K562 (cell line): ENCODE data around the gene FAM117A. TPM values are rescaled to one million over a fixed set of nuclear protein-coding genes. Genes with fewer than 3 reads are reported as not detected.
A peak's percentile ranks its signal among the peaks of the same experiment; 100 is the strongest.

ENCODE experiments used
- ARID3B ChIP-seq: fragments of 250-450 bp; sonication (Bioruptor Pico); IDR thresholded peaks from 2 replicates; pipeline ENCODE4 v1.4.0; 2020; ENCODE audit warnings: borderline replicate concordance
- CREB3 ChIP-seq: fragments of 450-650 bp; conservative IDR thresholded peaks from 2 replicates; pipeline ENCODE4 v1.6.1; 2016; ENCODE audit warnings: missing genetic modification characterization, low read depth, mild to moderate bottlenecking, missing compliant biosample characterization, moderate library complexity
- CREM ChIP-seq: IDR thresholded peaks from 2 replicates; pipeline ENCODE4 v1.6.1; 2014; ENCODE audit warnings: antibody characterized with exemption, low read depth
- CSDE1 ChIP-seq, 2 experiments: fragments of 450-650 bp; IDR thresholded peaks; 2 replicates each; pipeline ENCODE4 v1.6.1; 2016; ENCODE audit warnings: mild to moderate bottlenecking in 1 of 2
- E2F1 ChIP-seq: sonication (generic); formaldehyde crosslinking; IDR thresholded peaks from 2 replicates; pipeline ENCODE4 v1.8.1; 2023; ENCODE audit warnings: mild to moderate bottlenecking, missing genetic modification reagents, moderate library complexity
- HINFP ChIP-seq: fragments of 450-650 bp; conservative IDR thresholded peaks from 2 replicates; pipeline ENCODE4 v1.6.1; 2016; ENCODE audit warnings: missing genetic modification characterization, low read depth, mild to moderate bottlenecking, control low read depth, missing compliant biosample characterization
- KHSRP ChIP-seq: fragments of 450-650 bp; IDR thresholded peaks from 2 replicates; pipeline ENCODE4 v1.6.1; 2017
- MECOM ChIP-seq: fragments of 250-450 bp; sonication (Bioruptor Pico); IDR thresholded peaks from 2 replicates; pipeline ENCODE4 v1.8.0; 2022; ENCODE audit warnings: inconsistent platforms
- POLR2AphosphoS2 ChIP-seq: IDR thresholded peaks from 2 replicates; pipeline ENCODE4 v1.6.1; 2012; ENCODE audit warnings: low read length, improper control_type of control experiment
- PTBP1 ChIP-seq: fragments of 200-400 bp; formaldehyde crosslinking; IDR thresholded peaks from 2 replicates; pipeline ENCODE4 v1.6.1; 2017; ENCODE audit warnings: low read depth, low read length
- TSC22D4 ChIP-seq: fragments of 450-650 bp; IDR thresholded peaks from 2 replicates; pipeline ENCODE4 v1.6.1; 2016; ENCODE audit warnings: missing genetic modification characterization, missing biosample characterization, control low read depth
- ZC3H4 ChIP-seq: sonication (generic); formaldehyde crosslinking; IDR thresholded peaks from 2 replicates; pipeline ENCODE4 v1.9.0; 2021; ENCODE audit warnings: missing genetic modification reagents, borderline replicate concordance
- ZKSCAN3 ChIP-seq: fragments of 250-450 bp; sonication (Bioruptor Pico); IDR thresholded peaks from 2 replicates; pipeline ENCODE4 v1.4.0; 2020
- ZNF277 ChIP-seq: fragments of 250-450 bp; sonication (Bioruptor Pico); IDR thresholded peaks from 2 replicates; pipeline ENCODE4 v1.8.0; 2022; ENCODE audit warnings: inconsistent platforms, mild to moderate bottlenecking, moderate library complexity, borderline replicate concordance
- ZNF408 ChIP-seq: fragments of 250-450 bp; sonication (Bioruptor Pico); IDR thresholded peaks from 2 replicates; pipeline ENCODE4 v1.4.0; 2020; ENCODE audit warnings: low read depth, mild to moderate bottlenecking, moderate library complexity
- ZNF507 ChIP-seq: conservative IDR thresholded peaks from 2 replicates; pipeline ENCODE4 v1.6.1; 2017; ENCODE audit warnings: missing genetic modification characterization, missing compliant biosample characterization
- ZNF699 ChIP-seq: fragments of 250-450 bp; sonication (Bioruptor Pico); IDR thresholded peaks from 2 replicates; pipeline ENCODE4 v1.8.0; 2021; ENCODE audit warnings: mild to moderate bottlenecking, moderate library complexity; ENCODE audit not compliant: insufficient replicate concordance
- polyA plus RNA-seq, 8 experiments: library from polyadenylated mRNA; depleted of rRNA in 4 of 8; stranded (reverse) in 5 of 8; unstranded in 3 of 8; fragments of >200 nt; fragmentation: Nextera tagmentation in 2 of 8; fragmentation: Illumina TruSeq in 1 of 8; extraction: Ambion mirVana in 2 of 8; extraction: Trizol in 1 of 8; gene quantifications; 2 replicates each; pipeline versions ENCODE4 v1.2.1 to v1.2.3, GENCODE V29; 2011 to 2014; ENCODE audit warnings: inconsistent platforms in 1 of 8, missing spikeins in 1 of 8
- total RNA-seq, 7 experiments: library from RNA; depleted of rRNA in 6 of 7; stranded (reverse); fragments of >200 nt in 6 of 7; fragmentation: Illumina TruSeq in 2 of 7; extraction: Trizol in 2 of 7; gene quantifications; 2 replicates each; pipeline versions ENCODE4 v1.2.1 to v1.2.3, GENCODE V29; 2011 to 2021; ENCODE audit warnings: low replicate concordance in 1 of 7
- TF ChIP-seq, protein P1 (sequence below): sonication (generic); formaldehyde crosslinking; IDR thresholded peaks from 2 replicates; pipeline ENCODE4 v1.9.0; 2022; ENCODE audit warnings: mild to moderate bottlenecking, missing genetic modification reagents
- TF ChIP-seq, protein P2 (sequence below): fragments of 250-450 bp; sonication (Bioruptor Pico); IDR thresholded peaks from 2 replicates; pipeline ENCODE4 v1.9.0; 2021; ENCODE audit warnings: mild to moderate bottlenecking, inconsistent platforms

FAM117A gene
- total and polyA plus RNA-seq, 9 of the 15 experiments (the other 6 are each of a cell fraction or from before 2014, with no cell fraction given): 3.1 to 79.7 (median 36.6) TPM

DNA sequence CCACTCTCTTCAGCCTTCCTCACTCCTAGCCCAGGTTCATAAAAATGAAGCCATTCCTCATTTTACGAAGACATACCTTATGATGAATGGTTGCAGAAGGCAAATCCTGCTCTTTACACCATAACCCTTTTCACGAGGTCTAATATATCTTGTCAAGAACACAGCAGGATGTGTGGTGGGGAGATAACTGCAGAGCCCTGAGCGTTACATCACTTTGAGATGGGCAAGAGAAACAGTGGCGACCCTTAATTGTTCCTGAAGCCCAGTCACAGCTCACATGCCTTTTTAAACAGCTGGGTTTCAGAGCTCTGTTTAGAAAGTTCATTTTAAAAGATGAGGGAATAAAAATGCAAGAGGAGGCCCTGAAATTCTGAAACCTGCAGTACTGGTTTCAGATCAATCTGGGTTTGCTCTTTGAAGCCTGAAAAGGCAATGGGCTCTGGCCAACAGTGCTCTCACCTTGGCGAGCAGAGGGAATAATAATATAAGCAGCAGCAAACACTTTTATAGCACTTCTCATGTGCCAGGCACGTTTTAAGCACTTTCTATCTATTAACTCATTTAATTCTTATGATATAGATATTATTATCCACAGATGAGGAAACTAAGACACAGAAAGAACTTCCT, 2.9 kb downstream of the FAM117A start (continued):
- no peak for TF ChIP-seq ZNF277 (CRISPR knock-in tag)
- no peak for TF ChIP-seq HINFP
- TF ChIP-seq, protein P1, sequence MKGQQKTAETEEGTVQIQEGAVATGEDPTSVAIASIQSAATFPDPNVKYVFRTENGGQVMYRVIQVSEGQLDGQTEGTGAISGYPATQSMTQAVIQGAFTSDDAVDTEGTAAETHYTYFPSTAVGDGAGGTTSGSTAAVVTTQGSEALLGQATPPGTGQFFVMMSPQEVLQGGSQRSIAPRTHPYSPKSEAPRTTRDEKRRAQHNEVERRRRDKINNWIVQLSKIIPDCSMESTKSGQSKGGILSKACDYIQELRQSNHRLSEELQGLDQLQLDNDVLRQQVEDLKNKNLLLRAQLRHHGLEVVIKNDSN (CRISPR knock-in tag): no peak
- TF ChIP-seq ARID3B (CRISPR knock-in tag): no peak
- TF ChIP-seq ZNF699: no peak
- TF ChIP-seq MECOM (CRISPR knock-in tag): peak; percentile 92
- no peak for TF ChIP-seq POLR2AphosphoS2
- no peak for TF ChIP-seq ZC3H4 (CRISPR knock-in tag)
- TF ChIP-seq TSC22D4 (tag): no peak
- no peak for TF ChIP-seq CREB3 (tag)
- TF ChIP-seq, protein P2, sequence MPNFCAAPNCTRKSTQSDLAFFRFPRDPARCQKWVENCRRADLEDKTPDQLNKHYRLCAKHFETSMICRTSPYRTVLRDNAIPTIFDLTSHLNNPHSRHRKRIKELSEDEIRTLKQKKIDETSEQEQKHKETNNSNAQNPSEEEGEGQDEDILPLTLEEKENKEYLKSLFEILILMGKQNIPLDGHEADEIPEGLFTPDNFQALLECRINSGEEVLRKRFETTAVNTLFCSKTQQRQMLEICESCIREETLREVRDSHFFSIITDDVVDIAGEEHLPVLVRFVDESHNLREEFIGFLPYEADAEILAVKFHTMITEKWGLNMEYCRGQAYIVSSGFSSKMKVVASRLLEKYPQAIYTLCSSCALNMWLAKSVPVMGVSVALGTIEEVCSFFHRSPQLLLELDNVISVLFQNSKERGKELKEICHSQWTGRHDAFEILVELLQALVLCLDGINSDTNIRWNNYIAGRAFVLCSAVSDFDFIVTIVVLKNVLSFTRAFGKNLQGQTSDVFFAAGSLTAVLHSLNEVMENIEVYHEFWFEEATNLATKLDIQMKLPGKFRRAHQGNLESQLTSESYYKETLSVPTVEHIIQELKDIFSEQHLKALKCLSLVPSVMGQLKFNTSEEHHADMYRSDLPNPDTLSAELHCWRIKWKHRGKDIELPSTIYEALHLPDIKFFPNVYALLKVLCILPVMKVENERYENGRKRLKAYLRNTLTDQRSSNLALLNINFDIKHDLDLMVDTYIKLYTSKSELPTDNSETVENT (CRISPR knock-in tag): no peak
- TF ChIP-seq ZKSCAN3 (CRISPR knock-in tag): no peak
- TF ChIP-seq CSDE1 (IDR thresholded peaks at IDR 0.05): no peak
- TF ChIP-seq CREM: peak; percentile 49; the same call in 1 of the 2 replicates
- no peak for TF ChIP-seq ZNF408
- TF ChIP-seq E2F1: no peak
- no peak for TF ChIP-seq KHSRP
- TF ChIP-seq ZNF507: no peak
- TF ChIP-seq PTBP1: no peak
